GM12878 (cell line): ENCODE data around the gene SLC5A2. TPM values are rescaled to one million over a fixed set of nuclear protein-coding genes. Genes with fewer than 3 reads are reported as not detected.

Source experiments
- ATAC-seq: fragments of 200-7000 bp; cut with Tn5 transposase; 3 replicates; pipeline ENCODE4 v1.9.1; 2020; ENCODE audit warnings: mild to moderate bottlenecking, moderate library complexity
- BruUV-seq: library from RNA; stranded (reverse); fragments of 400-500 nt; replicated peaks from 2 replicates; lab custom pipeline; 2021; lab: Mats Ljungman, UMichigan
- CTCF ChIA-PET: fragments of 300-600 bp; sonication (Branson Sonifier 250); formaldehyde crosslinking; extraction: SDS; loops from one replicate; lab custom pipeline; 2021; ENCODE audit warnings: inconsistent platforms; lab: Yijun Ruan, JAX
- POLR2A ChIA-PET: fragments of 350-600 bp; formaldehyde crosslinking; extraction: SDS; loops from one replicate; lab custom pipeline; 2021; ENCODE audit warnings: inconsistent platforms; lab: Charles Lee
- RAD21 ChIA-PET: fragments of 300-600 bp; sonication (Branson Sonifier 250); formaldehyde crosslinking; loops from one replicate; lab custom pipeline; 2023; ENCODE audit warnings: antibody characterized with exemption; ENCODE audit not compliant: unreplicated experiment; lab: Charles Lee
- SMC1A ChIA-PET: fragments of 300-600 bp; sonication (Branson Sonifier 250); formaldehyde crosslinking; loops from one replicate; lab custom pipeline; 2023; ENCODE audit not compliant: unreplicated experiment, uncharacterized antibody; lab: Charles Lee
- DNase-seq: peaks from one replicate; pipeline ENCODE4 v3.0.0-alpha.2; 2011; ENCODE audit warnings: low read depth, low spot score
- FAIRE-seq: peaks from 3 replicates; lab custom pipeline; 2011; peaks lifted over from hg19 to GRCh38; lab: Jason Lieb, UNC
- H2AFZ ChIP-seq: 2 replicates; pipeline ENCODE4 v1.6.0; 2011; ENCODE audit warnings: low read depth, low read length, control low read depth; ENCODE audit not compliant: control insufficient read depth
- H3K27ac ChIP-seq: 2 replicates; pipeline ENCODE4 v1.5.1; 2011; ENCODE audit warnings: control low read depth; ENCODE audit not compliant: control insufficient read depth, insufficient read depth
- H3K27me3 ChIP-seq, 2 experiments: replicated peaks in 1 of 2; 2 replicates each; pipeline versions ENCODE4 v1.6.0 to v1.6.1; 2011; ENCODE audit warnings: low read length in 1 of 2; ENCODE audit not compliant: control insufficient read depth in 2 of 2, insufficient read depth in 2 of 2
- H3K36me3 ChIP-seq, 2 experiments: 2 replicates each; pipeline ENCODE4 v1.5.1; 2011; ENCODE audit warnings: low read length in 1 of 2; ENCODE audit not compliant: control insufficient read depth in 2 of 2, insufficient read depth in 2 of 2
- H3K4me1 ChIP-seq: 2 replicates; pipeline ENCODE4 v1.6.1; 2011; ENCODE audit warnings: mild to moderate bottlenecking, low read length, moderate library complexity, mixed read lengths; ENCODE audit not compliant: control insufficient read depth, insufficient read depth
- H3K4me2 ChIP-seq: 2 replicates; pipeline ENCODE4 v1.6.0; 2011; ENCODE audit warnings: control low read depth; ENCODE audit not compliant: control insufficient read depth, insufficient read depth
- H3K4me3 ChIP-seq: fragments of 200-600 bp; sonication (generic); 2 replicates; pipeline ENCODE4 v1.5.1; 2016
- H3K79me2 ChIP-seq: 2 replicates; pipeline ENCODE4 v1.6.0; 2011; ENCODE audit warnings: low read length; ENCODE audit not compliant: control insufficient read depth, insufficient read depth
- H3K9ac ChIP-seq: 2 replicates; pipeline ENCODE4 v1.8.0; 2011; ENCODE audit warnings: low read length, control low read depth, mixed read lengths; ENCODE audit not compliant: control insufficient read depth, insufficient read depth
- H3K9me3 ChIP-seq: replicated peaks from 3 replicates; pipeline ENCODE4 v1.5.1; 2011; ENCODE audit warnings: mild to moderate bottlenecking, low read length; ENCODE audit not compliant: control insufficient read depth, insufficient read depth
- H4K20me1 ChIP-seq: 2 replicates; pipeline ENCODE4 v1.6.0; 2011; ENCODE audit not compliant: control insufficient read depth, insufficient read depth
- ATF2 ChIP-seq: IDR thresholded peaks from 2 replicates; pipeline ENCODE4 v1.6.1; 2012; ENCODE audit warnings: low read length, inconsistent platforms
- ATF7 ChIP-seq: fragments of 450-650 bp; IDR thresholded peaks from 2 replicates; pipeline ENCODE4 v1.6.1; 2016; ENCODE audit warnings: low read depth, mild to moderate bottlenecking
- CHD4 ChIP-seq: fragments of 200-600 bp; sonication (generic); IDR thresholded peaks from 2 replicates; pipeline ENCODE4 v1.6.1; 2016; ENCODE audit warnings: mild to moderate bottlenecking
- DPF2 ChIP-seq: fragments of 450-650 bp; IDR thresholded peaks from 2 replicates; pipeline ENCODE4 v1.6.1; 2017; ENCODE audit warnings: mild to moderate bottlenecking
- POLR2A ChIP-seq: IDR thresholded peaks from 2 replicates; pipeline ENCODE4 v1.6.1; 2011; ENCODE audit warnings: low read depth, mild to moderate bottlenecking, low read length
- RB1 ChIP-seq: fragments of 450-650 bp; formaldehyde crosslinking; IDR thresholded peaks from 2 replicates; pipeline ENCODE4 v1.6.1; 2017; ENCODE audit warnings: mild to moderate bottlenecking, borderline replicate concordance
- RCOR1 ChIP-seq: conservative IDR thresholded peaks from 2 replicates; pipeline ENCODE4 v1.6.1; 2012; ENCODE audit warnings: low read depth, low read length, improper control_type of control experiment
- SMAD1 ChIP-seq: fragments of 450-650 bp; IDR thresholded peaks from 2 replicates; pipeline ENCODE4 v1.6.1; 2018; ENCODE audit warnings: mild to moderate bottlenecking, low read depth; ENCODE audit not compliant: partially characterized antibody
- SREBF2 ChIP-seq: IDR thresholded peaks from 2 replicates; pipeline ENCODE4 v1.6.1; 2012; ENCODE audit warnings: mild to moderate bottlenecking, low read length
- SUZ12 ChIP-seq: fragments of 200-600 bp; sonication (generic); IDR thresholded peaks from one replicate; pipeline ENCODE4 v1.6.1; 2018; ENCODE audit warnings: antibody characterized with exemption, mild to moderate bottlenecking; ENCODE audit not compliant: unreplicated experiment
- WGBS: methylation state at CpG from one replicate; pipeline ENCODE4 v1.1.6; 2016; ENCODE audit warnings: low lambda C conversion rate; ENCODE audit not compliant: insufficient replicate concordance, insufficient coverage; ENCODE audit errors: missing lambda C conversion rate; 5-methylcytosine and 5-hydroxymethylcytosine counted together
- in situ Hi-C: fragments of 300-500 bp; cut with MboI; formaldehyde crosslinking; loops from 9 replicates; pipeline ENCODE4 v1.14.3; 2018; ENCODE audit warnings: mixed read lengths
- intact Hi-C: fragments of 100-400 bp; cut with micrococcal nuclease; formaldehyde crosslinking; loops from one replicate; pipeline ENCODE4 v1.14.2; 2022; ENCODE audit not compliant: unreplicated experiment
- polyA plus RNA-seq, 11 experiments: library from polyadenylated mRNA; depleted of rRNA in 4 of 11; unstranded in 6 of 11; stranded (reverse) in 5 of 11; fragments of >200 nt; fragmentation: Nextera tagmentation in 4 of 11; fragmentation: Illumina TruSeq in 1 of 11; extraction: Ambion mirVana in 4 of 11; extraction: Trizol in 1 of 11; gene quantifications; 1 replicate in 1 of 11; 2 replicates in 10 of 11; pipeline versions ENCODE4 v1.2.1 to v1.2.3, GENCODE V29; 2011 to 2016; ENCODE audit warnings: inconsistent platforms in 2 of 11, missing spikeins in 2 of 11, low read depth in 1 of 11
- total RNA-seq, 4 experiments: library from RNA; depleted of rRNA in 3 of 4; stranded (reverse); fragments of >200 nt in 3 of 4; fragmentation: Illumina TruSeq in 1 of 4; extraction: Trizol in 1 of 4; gene quantifications; 2 replicates each; pipeline versions ENCODE4 v1.2.1 to v1.2.3, GENCODE V29; 2013 to 2021

The SLC5A2 gene
- total and polyA plus RNA-seq, 10 of the 15 experiments (the other 5 are each of a cell fraction or from before 2014, with no cell fraction given): 3.6 to 4.8 (median 4.4) TPM; not detected in 6

GRCh38 chr16:31488468-31489297 is 5.8 kb downstream of the SLC5A2 start (continued):
- TF ChIP-seq RB1 (no peak), ATF7 (no peak), DPF2 (no peak), SREBF2 (no peak), CHD4 (no peak), ATF2 (no peak), SMAD1 (no peak), RCOR1 (no peak)

- H3K4me3 ChIP-seq: no peak overlapping the region
- 0 out of 2 replicates have a peak, but pooled peaks cover 3% of the 10 kb centered on the region for H3K4me1 ChIP-seq
- ATAC-seq: no peak
- H3K4me2 ChIP-seq: no peak overlapping the region
- no peaks in the 10 kb centered on the region for H4K20me1 ChIP-seq
- TF ChIP-seq SUZ12 (no peak), POLR2A (0 out of 2 replicates have a peak, but pooled peaks have one; percentile 36)
- TF ChIP-seq, all 136 proteins: peak for 1
- ChIA-PET SMC1A (no interaction called here), CTCF (interaction anchor here (1.0 to 1.4 kb wide), 2 partner anchors 28 to 29 kb away, joined by 3 to 4 read pairs; no protein-coding TSS in a partner anchor), POLR2A (interaction anchor here (0.6 kb wide), 1 partner anchor 529 kb away, joined by 4 read pairs; no protein-coding TSS in a partner anchor), RAD21 (no interaction called here)
- 93% methylated on average over 7 of the region's 7 CpGs for WGBS
- Histone ChIP-seq H2AFZ (no peak overlapping the region), H3K27ac (no peak overlapping the region), H3K9me3 (no peaks in the 10 kb centered on the region), H3K27me3 (no peaks in the 10 kb centered on the region; a peak in 1 of 4 replicates), H3K36me3 (no peaks in the 10 kb centered on the region; a peak in 4 of 4 replicates), H3K79me2 (no peaks in the 10 kb centered on the region), H3K9ac (no peak overlapping the region)
- no TSS peak for BruUV-seq
- intact Hi-C loops: no loop called here
- DNase-seq: no peak
- FAIRE-seq: no peak
- in situ Hi-C loops: no loop called here
Measured at GRCh38 chr16:31489298-31489564, 6.3 kb downstream of the SLC5A2 start.
